SH-SY5Y (cell line): Measurements from ENCODE around the gene PPFIA4.

Experiments used
- GATA2 ChIP-seq: IDR thresholded peaks from 2 replicates; pipeline ENCODE4 v1.6.1; 2011; ENCODE audit warnings: mild to moderate bottlenecking, low read depth, low read length
- GATA3 ChIP-seq: IDR thresholded peaks from 2 replicates; pipeline ENCODE4 v1.6.1; 2011; ENCODE audit warnings: low read depth, mild to moderate bottlenecking, low read length, moderate library complexity

PPFIA4 gene

GRCh38 chr1:203045336-203045735 is 19.0 kb downstream of the PPFIA4 start:
- no peak for TF ChIP-seq GATA2
- TF ChIP-seq GATA3: no peak

GRCh38 chr1:203045821-203046594 is 19.7 kb downstream of the PPFIA4 start:
- no peak for TF ChIP-seq GATA3

GRCh38 chr1:203046984-203047630 is 20.8 kb downstream of the PPFIA4 start:
- TF ChIP-seq GATA2 (no peak), GATA3 (no peak)

GRCh38 chr1:203048086-203048485 is 21.8 kb downstream of the PPFIA4 start:
- no peak for TF ChIP-seq GATA3
- no peak for TF ChIP-seq GATA2

- TF ChIP-seq GATA2: no peak
- no peak for TF ChIP-seq GATA3
Observed at GRCh38 chr1:203048555-203049051, 22.3 kb downstream of the PPFIA4 start.

GRCh38 chr1:203049077-203049476 is 22.8 kb downstream of the PPFIA4 start:
- TF ChIP-seq GATA2: no peak
- no peak for TF ChIP-seq GATA3

- TF ChIP-seq GATA2 (no peak), GATA3 (no peak)
Observed at GRCh38 chr1:203049576-203050180, 23.4 kb downstream of the PPFIA4 start.

- TF ChIP-seq GATA3 (no peak), GATA2 (no peak)
Observed at GRCh38 chr1:203050826-203051225, 24.5 kb downstream of the PPFIA4 start.

- no peak for TF ChIP-seq GATA3
- no peak for TF ChIP-seq GATA2
Observed at GRCh38 chr1:203051841-203052324, 25.6 kb downstream of the PPFIA4 start.

GRCh38 chr1:203052601-203053000 is 26.3 kb downstream of the PPFIA4 start:
- no peak for TF ChIP-seq GATA2
- no peak for TF ChIP-seq GATA3

GRCh38 chr1:203054184-203054583 is 27.9 kb downstream of the PPFIA4 start:
- no peak for TF ChIP-seq GATA2
- TF ChIP-seq GATA3: no peak

GRCh38 chr1:203054642-203055041 is 28.4 kb downstream of the PPFIA4 start:
- TF ChIP-seq GATA3 (no peak), GATA2 (no peak)

- TF ChIP-seq GATA3 (no peak), GATA2 (no peak)
Observed at GRCh38 chr1:203055161-203055799, 29.0 kb downstream of the PPFIA4 start.

GRCh38 chr1:203056012-203056411 is 29.7 kb downstream of the PPFIA4 start:
- TF ChIP-seq GATA2: no peak
- TF ChIP-seq GATA3: no peak
